Aorta (tissue), 5 donors: ENCODE data around the gene KIF2A. TPM values are rescaled to one million over a fixed set of nuclear protein-coding genes. Genes with fewer than 3 reads are reported as not detected.

Source experiments
- ATAC-seq: fragments of 200-7000 bp; cut with Tn5 transposase; one replicate; pipeline ENCODE4 v1.9.1; 2022; ENCODE audit warnings: moderate library complexity; ENCODE audit not compliant: low FRiP score
- DNase-seq, 2 donors: peaks; one replicate each; pipeline ENCODE4 v3.0.0-alpha.2; 2020
- H3K27ac ChIP-seq, 2 donors: one replicate each; pipeline ENCODE4 v1.5.1; 2013; ENCODE audit warnings: low read length in 2 of 2, mild to moderate bottlenecking in 2 of 2, moderate library complexity in 2 of 2, control low read depth in 1 of 2, inconsistent platforms in 1 of 2, low read depth in 1 of 2
- H3K27me3 ChIP-seq, 2 donors: one replicate each; pipeline ENCODE4 v1.6.1; 2013; ENCODE audit warnings: control low read depth in 1 of 2, low read length in 1 of 2, mild to moderate bottlenecking in 1 of 2, moderate library complexity in 1 of 2; ENCODE audit not compliant: insufficient read depth in 2 of 2, control insufficient read depth in 1 of 2
- H3K36me3 ChIP-seq, 2 donors: one replicate each; pipeline ENCODE4 v1.6.1; 2013; ENCODE audit warnings: control low read depth in 1 of 2, low read length in 1 of 2, mild to moderate bottlenecking in 1 of 2; ENCODE audit not compliant: insufficient read depth in 2 of 2, control insufficient read depth in 1 of 2
- H3K4me1 ChIP-seq, 2 donors: one replicate each; pipeline ENCODE4 v1.6.1; 2013; ENCODE audit warnings: low read length in 2 of 2, control low read depth in 1 of 2, mild to moderate bottlenecking in 1 of 2, moderate library complexity in 1 of 2; ENCODE audit not compliant: insufficient read depth in 2 of 2, control insufficient read depth in 1 of 2
- H3K4me3 ChIP-seq, 2 donors: one replicate each; pipeline ENCODE4 v1.5.1; 2013; ENCODE audit warnings: low read length in 2 of 2, control low read depth in 1 of 2, mild to moderate bottlenecking in 1 of 2
- H3K9me3 ChIP-seq: one replicate; pipeline ENCODE4 v1.6.1; 2013; ENCODE audit warnings: mild to moderate bottlenecking, low read length; ENCODE audit not compliant: control insufficient read depth
- WGBS, 2 donors: extraction: QIAGEN DNeasy Blood & Tissue Kit; methylation state at CpG; one replicate each; pipeline ENCODE4 v1.1.7; 2013; 5-methylcytosine and 5-hydroxymethylcytosine counted together
- intact Hi-C, 2 donors: fragments of 100-400 bp; cut with DNase I; formaldehyde crosslinking; loops; one replicate each; pipeline versions ENCODE4 v1.14.2 to v1.15.0; 2022
- polyA plus RNA-seq, 2 donors: library from polyadenylated mRNA; stranded (reverse); fragments of 200-250 nt; gene quantifications; one replicate each; pipeline ENCODE4 v1.2.3, GENCODE V29; 2013
- total RNA-seq, 2 donors: library from RNA; stranded (reverse); fragmentation: NEBNext Ultra II Directional; extraction: Animal tissue kit (Norgen Biotek cat#: 25700); gene quantifications; one replicate each; pipeline ENCODE4 v1.2.1, GENCODE V29; 2021
- donor health status: healthy with polysubstance abuse.
- donor health status: Bipolar disorder and iron deficiency.
- donor health status: DM: no; HTN: no; CAD: no.
- donor health status: DM: no; HTN: no; CAD: no.
- donor health status: DM: yes; HTN: yes; CAD: no.

KIF2A gene
- total and polyA plus RNA-seq, 4 donors, result 5.6 to 33.9 (median 21.4) TPM

- Histone ChIP-seq H3K27me3 (no peaks in the 10 kb centered on the region), H3K4me3 (no peak overlapping the region), H3K27ac (no peak overlapping the region), H3K36me3 (no peaks in the 10 kb centered on the region), H3K4me1 (no peaks in the 10 kb centered on the region), H3K9me3 (no peaks in the 10 kb centered on the region)
- intact Hi-C loops, result no loop called here
- no peak for ATAC-seq
- WGBS, 2 donors, result 93 to 100% methylated on average over 1 of the region's 1 CpG
- DNase-seq, result no peak
Measured at GRCh38 chr5:62424763-62425162, 118.8 kb downstream of the KIF2A start.

DNA sequence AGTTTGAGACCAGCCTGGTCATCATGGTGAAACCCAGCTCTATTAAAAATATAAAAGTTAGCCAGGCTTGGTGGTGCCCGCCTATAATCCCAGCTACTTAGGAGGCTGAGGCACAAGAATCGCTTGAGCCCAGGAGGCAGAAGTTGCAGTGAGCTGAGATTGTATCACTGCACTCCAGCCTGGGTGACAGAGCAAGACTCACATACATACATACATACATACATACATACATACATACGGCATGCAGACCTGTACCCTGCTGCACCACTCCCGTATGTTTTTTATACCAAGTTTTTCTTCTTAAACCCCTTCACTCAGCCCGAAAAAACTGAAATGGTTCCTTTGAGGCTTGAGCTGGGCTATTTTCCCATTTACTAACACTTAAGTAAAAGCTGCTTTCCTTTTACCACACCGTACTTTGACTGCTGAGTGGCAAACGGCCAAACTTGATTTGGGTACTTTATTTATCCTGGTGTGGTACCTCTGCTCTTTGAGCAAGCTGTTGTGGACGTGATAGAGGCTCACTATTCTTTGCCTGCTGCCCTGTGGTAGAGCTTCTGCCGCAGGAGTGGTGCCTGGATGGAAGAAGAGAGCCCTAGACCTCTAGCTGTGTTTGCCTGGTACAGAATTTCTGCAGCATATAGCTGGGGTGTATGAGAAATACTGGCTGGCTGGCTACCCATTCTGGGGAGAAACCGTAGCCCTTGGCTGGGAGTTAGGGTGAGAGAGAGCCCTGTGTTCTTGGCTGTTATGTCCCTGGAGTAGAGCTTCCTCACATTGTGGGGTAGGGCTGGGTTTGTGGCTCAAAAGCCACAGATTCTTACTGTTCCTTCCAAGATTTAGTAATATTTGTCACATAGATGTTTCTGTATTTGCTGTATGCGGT is 126.0 kb downstream of the KIF2A start:
- no peaks in the 10 kb centered on the region for H3K27me3 ChIP-seq
- no peak overlapping the region for H3K4me3 ChIP-seq
- H3K9me3 ChIP-seq, result no peaks in the 10 kb centered on the region
- DNase-seq (no peak), ATAC-seq (peak; percentile 61)
- no peaks in the 10 kb centered on the region for H3K4me1 ChIP-seq
- 55 to 61% methylated on average over 11 of the region's 11 CpGs for WGBS, 2 donors
- no peak overlapping the region for H3K27ac ChIP-seq
- intact Hi-C loops, result no loop called here
- H3K36me3 ChIP-seq, result no peaks in the 10 kb centered on the region

DNA sequence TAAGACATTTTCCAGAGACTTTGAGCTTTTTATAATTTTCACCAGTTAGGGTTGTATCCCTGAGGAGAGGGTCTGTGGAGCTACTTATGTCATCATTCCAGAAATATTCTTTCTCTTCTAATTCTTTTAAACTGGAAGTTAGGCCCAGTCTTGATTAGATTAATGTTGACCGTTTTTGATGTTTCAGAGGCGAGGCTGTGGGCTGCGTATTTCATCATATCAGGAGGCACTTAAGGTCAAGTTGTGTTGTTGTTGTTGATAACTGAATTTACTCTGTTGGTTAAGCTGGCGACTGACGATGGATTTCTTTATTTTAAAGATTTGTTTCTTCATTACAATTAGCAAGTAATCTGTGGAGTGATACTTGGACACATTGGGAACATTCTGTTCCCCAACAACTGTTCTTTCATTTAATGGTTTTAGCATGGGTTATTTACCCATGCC is 126.6 kb downstream of the KIF2A start:
- no peaks in the 10 kb centered on the region for H3K9me3 ChIP-seq
- intact Hi-C loops, result no loop called here
- WGBS, 2 donors, result 82 to 87% methylated on average over 5 of the region's 5 CpGs
- no peaks in the 10 kb centered on the region for H3K4me1 ChIP-seq
- ATAC-seq, result peak; percentile 31
- no peak overlapping the region for H3K4me3 ChIP-seq
- DNase-seq, result no peak
- H3K27me3 ChIP-seq, result no peaks in the 10 kb centered on the region
- no peaks in the 10 kb centered on the region for H3K36me3 ChIP-seq
- no peak overlapping the region for H3K27ac ChIP-seq

Other genes with a start within 250 kb of the KIF2A start
- 10 to 100 TPM; 23.1 to 25.5 TPM for gene DIMT1, start 97.7 kb downstream of the KIF2A start, total RNA-seq
- gene DIMT1, start 97.7 kb downstream of the KIF2A start, polyA plus RNA-seq, result 10 to 100 TPM; 17.9 to 18.8 TPM
- gene IPO11, start 106.6 kb downstream of the KIF2A start, total RNA-seq, result 10 to 100 TPM; 26.4 to 41.2 TPM
- 1 to 10 TPM; 5.0 to 5.5 TPM for gene IPO11, start 106.6 kb downstream of the KIF2A start, polyA plus RNA-seq